AG09319 (cell line): ENCODE measurements around the gene ARFRP1.

ENCODE experiments used
- DNase-seq: peaks from one replicate; pipeline ENCODE4 v3.0.0-alpha.2; 2010; ENCODE audit warnings: low read depth; ENCODE audit errors: extremely low read depth
- CTCF ChIP-seq: IDR thresholded peaks from 2 replicates; pipeline ENCODE4 v1.5.1; 2011; ENCODE audit warnings: low read depth, mild to moderate bottlenecking, inconsistent platforms, low read length, moderate library complexity

The ARFRP1 gene

GRCh38 chr20:63682384-63683139 lies 25.2 kb downstream of the ARFRP1 start:
- no peak for TF ChIP-seq CTCF
- DNase-seq, result peak; percentile 91

- no peak for TF ChIP-seq CTCF
- no peak for DNase-seq
These were observed 26.1 kb downstream of the ARFRP1 start for GRCh38 chr20:63681609-63682142.

- no peak for DNase-seq
- no peak for TF ChIP-seq CTCF
These were observed 26.7 kb downstream of the ARFRP1 start for GRCh38 chr20:63680857-63681608.

- DNase-seq, result no peak
- TF ChIP-seq CTCF, result no peak
These were observed 27.3 kb downstream of the ARFRP1 start for GRCh38 chr20:63680427-63680826.

- no peak for TF ChIP-seq CTCF
- DNase-seq, result no peak
These were observed 27.9 kb downstream of the ARFRP1 start for GRCh38 chr20:63679799-63680305.

GRCh38 chr20:63678667-63679465 lies 28.9 kb downstream of the ARFRP1 start:
- DNase-seq, result no peak
- no peak for TF ChIP-seq CTCF
